GM19043 (cell line): ENCODE data around the gene KBTBD12.

Experiments used
- ATAC-seq: cut with Tn5 transposase; IDR thresholded peaks from one replicate; pipeline ENCODE4 v1.9.1; 2021; ENCODE audit warnings: low read depth; ENCODE audit not compliant: unreplicated experiment

The KBTBD12 gene

GRCh38 chr3:128007033-128007424 is 92.0 kb downstream of the KBTBD12 start:
- ATAC-seq, result no peak

- ATAC-seq, result no peak
Measured at GRCh38 chr3:128009952-128010846, 95.2 kb downstream of the KBTBD12 start.

GRCh38 chr3:128011140-128011539 is 96.1 kb downstream of the KBTBD12 start:
- ATAC-seq, result no peak

GRCh38 chr3:128012050-128012449 is 97.0 kb downstream of the KBTBD12 start:
- no peak for ATAC-seq

- no peak for ATAC-seq
Measured at GRCh38 chr3:128014548-128014947, 99.5 kb downstream of the KBTBD12 start.

- ATAC-seq, result no peak
Measured at GRCh38 chr3:128016502-128016901, 101.5 kb downstream of the KBTBD12 start.

- ATAC-seq, result no peak
Measured at GRCh38 chr3:128021768-128022372, 106.8 kb downstream of the KBTBD12 start.

- no peak for ATAC-seq
Measured at GRCh38 chr3:128033102-128033501, 118.1 kb downstream of the KBTBD12 start.

GRCh38 chr3:128036119-128036518 is 121.1 kb downstream of the KBTBD12 start:
- ATAC-seq, result no peak
